Fibroblast of lung (primary cell): ENCODE results near the gene TRMT2A. TPM values are rescaled to one million over a fixed set of nuclear protein-coding genes. Genes with fewer than 3 reads are reported as not detected.

Experiments used
- DNase-seq, 2 donors: peaks; one replicate each; pipeline versions ENCODE4 v3.0.0 to v3.0.0-alpha.2; 2010; ENCODE audit warnings: low read depth in 2 of 2
- H2AFZ ChIP-seq: 2 replicates; pipeline ENCODE4 v1.5.1; 2012; ENCODE audit warnings: low read length, control low read depth, inconsistent platforms
- H3K27ac ChIP-seq: 2 replicates; pipeline ENCODE4 v1.5.1; 2011; ENCODE audit warnings: low read length, control low read depth; ENCODE audit not compliant: insufficient read depth
- H3K27me3 ChIP-seq: 2 replicates; pipeline ENCODE4 v1.5.1; 2011; ENCODE audit warnings: mild to moderate bottlenecking, low read length; ENCODE audit not compliant: control insufficient read depth, insufficient read depth
- H3K36me3 ChIP-seq: 2 replicates; pipeline ENCODE4 v1.5.1; 2011; ENCODE audit warnings: low read length; ENCODE audit not compliant: control insufficient read depth, insufficient read depth
- H3K4me1 ChIP-seq: 2 replicates; pipeline ENCODE4 v1.5.1; 2011; ENCODE audit warnings: low read length; ENCODE audit not compliant: control insufficient read depth, insufficient read depth; ENCODE audit errors: extremely low read depth
- H3K4me2 ChIP-seq: 2 replicates; pipeline ENCODE4 v1.5.1; 2011; ENCODE audit warnings: low read length, control low read depth; ENCODE audit not compliant: insufficient read depth; ENCODE audit errors: extremely low read depth
- H3K4me3 ChIP-seq, 4 experiments: fragments of 200-600 bp in 1 of 4; sonication (generic) in 1 of 4; replicated peaks in 1 of 4; 2 replicates each; pipeline ENCODE4 v1.5.1; 2011 to 2016; ENCODE audit warnings: low read length in 4 of 4, low read depth in 3 of 4, mild to moderate bottlenecking in 3 of 4, control low read depth in 2 of 4, inconsistent platforms in 1 of 4, mixed read lengths in 1 of 4; ENCODE audit not compliant: insufficient read depth in 1 of 4; ENCODE audit errors: control extremely low read depth in 1 of 4
- H3K79me2 ChIP-seq: 2 replicates; pipeline ENCODE4 v1.5.1; 2012; ENCODE audit warnings: mild to moderate bottlenecking, low read length, inconsistent platforms; ENCODE audit not compliant: control insufficient read depth, insufficient read depth
- H3K9ac ChIP-seq: 2 replicates; pipeline ENCODE4 v1.5.1; 2011; ENCODE audit warnings: mild to moderate bottlenecking, low read length, control low read depth; ENCODE audit not compliant: insufficient read depth
- H3K9me3 ChIP-seq: 2 replicates; pipeline ENCODE4 v1.5.1; 2012; ENCODE audit warnings: low read depth, low read length; ENCODE audit not compliant: control insufficient read depth, insufficient read depth
- H4K20me1 ChIP-seq: 2 replicates; pipeline ENCODE4 v1.5.1; 2011; ENCODE audit warnings: low read length; ENCODE audit not compliant: control insufficient read depth, insufficient read depth; ENCODE audit errors: extremely low read depth
- EZH2 ChIP-seq: IDR thresholded peaks from 2 replicates; pipeline ENCODE4 v1.5.1; 2012; ENCODE audit warnings: low read length, control low read depth, mild to moderate bottlenecking; ENCODE audit errors: missing control alignments
- polyA plus RNA-seq, 2 donors: library from polyadenylated mRNA; depleted of rRNA in 1 of 2; stranded (reverse) in 1 of 2; unstranded in 1 of 2; fragments of >200 nt; gene quantifications; 2 replicates each; pipeline ENCODE4 v1.2.1, GENCODE V29; 2011 to 2012; ENCODE audit warnings: missing spikeins in 1 of 2
- total RNA-seq: library from RNA; depleted of rRNA; stranded (reverse); fragments of >200 nt; gene quantifications from 2 replicates; pipeline ENCODE4 v1.2.1, GENCODE V29; 2014
- TF ChIP-seq, protein P1 (sequence below), 2 donors: IDR thresholded peaks in 1 of 2; conservative IDR thresholded peaks in 1 of 2; 1 replicate in 1 of 2; 2 replicates in 1 of 2; pipeline ENCODE4 v1.5.1; 2011 to 2012; ENCODE audit warnings: low read length in 2 of 2, control low read depth in 1 of 2, inconsistent platforms in 1 of 2, low read depth in 1 of 2, mild to moderate bottlenecking in 1 of 2

Gene TRMT2A
- total and polyA plus RNA-seq, 2 donors (not counting 1 experiment from before 2014, with no cell fraction given): 13.5 to 52.2 TPM

DNA sequence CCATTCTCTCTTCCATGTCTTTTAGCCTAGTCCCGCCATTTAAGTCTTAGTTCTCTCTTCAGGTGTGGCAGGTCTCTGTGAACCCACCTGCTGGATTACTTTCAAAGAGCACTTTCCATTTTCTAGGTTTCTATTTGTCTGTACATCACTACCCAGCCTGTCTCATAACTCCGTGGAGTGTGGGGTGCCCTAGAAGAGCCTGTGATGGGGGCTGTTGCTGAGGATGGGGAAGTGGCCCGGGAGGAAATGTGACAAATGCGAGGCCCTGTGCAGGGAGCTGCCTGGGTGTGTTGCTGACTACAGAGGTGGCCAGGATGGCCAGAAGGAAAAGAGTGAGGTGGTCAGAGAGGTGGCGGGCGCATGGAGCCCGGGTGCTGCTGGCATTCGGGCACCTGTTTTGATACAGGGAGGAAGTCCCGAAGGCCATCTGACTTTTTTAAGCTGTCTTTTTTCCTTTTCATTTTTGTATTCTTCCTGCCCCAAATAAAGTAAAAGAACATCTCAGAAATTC is 26.2 kb downstream of the TRMT2A start:
- H3K9me3 ChIP-seq: no peaks in the 10 kb centered on the region
- no peak overlapping the region for H3K9ac ChIP-seq
- H3K36me3 ChIP-seq: peaks cover 45% of the 10 kb centered on the region
- no peak overlapping the region for H3K4me3 ChIP-seq
- TF ChIP-seq EZH2: no peak
- TF ChIP-seq, protein P1, sequence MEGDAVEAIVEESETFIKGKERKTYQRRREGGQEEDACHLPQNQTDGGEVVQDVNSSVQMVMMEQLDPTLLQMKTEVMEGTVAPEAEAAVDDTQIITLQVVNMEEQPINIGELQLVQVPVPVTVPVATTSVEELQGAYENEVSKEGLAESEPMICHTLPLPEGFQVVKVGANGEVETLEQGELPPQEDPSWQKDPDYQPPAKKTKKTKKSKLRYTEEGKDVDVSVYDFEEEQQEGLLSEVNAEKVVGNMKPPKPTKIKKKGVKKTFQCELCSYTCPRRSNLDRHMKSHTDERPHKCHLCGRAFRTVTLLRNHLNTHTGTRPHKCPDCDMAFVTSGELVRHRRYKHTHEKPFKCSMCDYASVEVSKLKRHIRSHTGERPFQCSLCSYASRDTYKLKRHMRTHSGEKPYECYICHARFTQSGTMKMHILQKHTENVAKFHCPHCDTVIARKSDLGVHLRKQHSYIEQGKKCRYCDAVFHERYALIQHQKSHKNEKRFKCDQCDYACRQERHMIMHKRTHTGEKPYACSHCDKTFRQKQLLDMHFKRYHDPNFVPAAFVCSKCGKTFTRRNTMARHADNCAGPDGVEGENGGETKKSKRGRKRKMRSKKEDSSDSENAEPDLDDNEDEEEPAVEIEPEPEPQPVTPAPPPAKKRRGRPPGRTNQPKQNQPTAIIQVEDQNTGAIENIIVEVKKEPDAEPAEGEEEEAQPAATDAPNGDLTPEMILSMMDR (conservative IDR thresholded peaks at IDR 0.05 in 1 of 2, IDR thresholded peaks at IDR 0.05 in 1 of 2; ENCODE audit: low read depth in 1 of 2, low read length in 2 of 2): no peak
- DNase-seq: no peak
- no peaks in the 10 kb centered on the region for H4K20me1 ChIP-seq
- H3K4me2 ChIP-seq: no peak overlapping the region
- no peak overlapping the region for H3K27ac ChIP-seq
- no peaks in the 10 kb centered on the region for H3K4me1 ChIP-seq
- no peak overlapping the region for H2AFZ ChIP-seq
- no peaks in the 10 kb centered on the region for H3K27me3 ChIP-seq
- peaks cover 43% of the 10 kb centered on the region for H3K79me2 ChIP-seq

- Histone ChIP-seq H2AFZ (no peak overlapping the region), H3K27me3 (no peaks in the 10 kb centered on the region), H3K9me3 (no peaks in the 10 kb centered on the region), H3K79me2 (peaks cover 45% of the 10 kb centered on the region), H3K4me3 (no peak overlapping the region), H3K4me2 (no peak overlapping the region), H3K36me3 (peaks cover 45% of the 10 kb centered on the region), H4K20me1 (no peaks in the 10 kb centered on the region), H3K4me1 (no peaks in the 10 kb centered on the region), H3K9ac (no peak overlapping the region), H3K27ac (no peak overlapping the region)
- no peak for TF ChIP-seq EZH2
- TF ChIP-seq, protein P1 (conservative IDR thresholded peaks at IDR 0.05 in 1 of 2, IDR thresholded peaks at IDR 0.05 in 1 of 2; ENCODE audit: low read depth in 1 of 2, low read length in 2 of 2): no peak
- DNase-seq: no peak
Observed at GRCh38 chr22:20089977-20090729, 26.9 kb downstream of the TRMT2A start.

DNA sequence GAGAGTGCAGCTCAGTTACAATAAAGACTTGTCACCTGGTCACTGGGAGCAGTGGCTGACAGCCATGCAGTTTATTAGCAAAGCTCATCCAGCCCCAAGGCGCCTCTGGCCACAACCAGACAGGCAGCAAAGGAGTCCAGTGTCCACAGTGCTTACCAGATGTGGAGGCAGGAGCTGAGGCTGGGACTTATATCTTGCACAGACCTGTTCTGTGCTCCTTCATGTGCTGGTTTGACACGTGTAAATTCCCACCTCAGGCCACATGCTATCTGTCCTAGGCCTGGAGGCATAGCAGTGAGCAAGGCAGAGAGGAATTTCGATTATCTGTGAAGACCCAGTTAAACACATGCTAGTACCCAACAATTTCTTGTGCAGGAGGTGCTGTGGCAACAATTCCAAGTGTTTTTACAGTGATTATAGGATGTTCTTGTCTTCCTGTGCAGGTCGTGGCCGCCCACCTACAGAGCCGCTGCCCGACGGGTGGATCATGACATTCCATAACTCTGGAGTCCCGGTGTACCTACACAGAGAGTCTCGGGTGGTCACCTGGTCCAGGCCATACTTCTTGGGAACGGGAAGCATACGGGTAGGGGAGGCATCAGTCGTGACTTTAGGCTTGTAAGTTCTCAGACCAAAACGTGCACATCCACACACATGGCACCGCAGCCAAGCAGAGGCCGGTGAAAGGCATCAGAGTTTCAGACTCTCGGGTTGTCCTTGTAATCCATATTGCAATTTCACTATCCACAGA is 27.6 kb downstream of the TRMT2A start:
- DNase-seq: no peak
- Histone ChIP-seq H3K4me2 (no peak overlapping the region), H3K9ac (no peak overlapping the region), H3K27me3 (no peaks in the 10 kb centered on the region), H2AFZ (no peak overlapping the region), H3K79me2 (peaks cover 53% of the 10 kb centered on the region), H4K20me1 (no peaks in the 10 kb centered on the region), H3K9me3 (no peaks in the 10 kb centered on the region), H3K27ac (no peak overlapping the region), H3K4me3 (no peak overlapping the region), H3K4me1 (no peaks in the 10 kb centered on the region), H3K36me3 (peaks cover 45% of the 10 kb centered on the region)
- TF ChIP-seq, protein P1 (conservative IDR thresholded peaks at IDR 0.05 in 1 of 2, IDR thresholded peaks at IDR 0.05 in 1 of 2; ENCODE audit: low read depth in 1 of 2, low read length in 2 of 2): no peak
- TF ChIP-seq EZH2: no peak
